NB4 (cell line): ENCODE measurements around the gene TSSC4.

Experiments used
- DNase-seq: peaks from one replicate; pipeline ENCODE4 v3.0.0; 2010; ENCODE audit warnings: low read depth
- H3K4me3 ChIP-seq: one replicate; pipeline ENCODE4 v1.5.1; 2011; ENCODE audit warnings: mild to moderate bottlenecking, low read depth, low read length, moderate library complexity
- MYC ChIP-seq: IDR thresholded peaks from 2 replicates; pipeline ENCODE4 v1.6.1; 2011; ENCODE audit warnings: low read depth, low read length
- POLR2A ChIP-seq: IDR thresholded peaks from 2 replicates; pipeline ENCODE4 v1.6.1; 2011; ENCODE audit warnings: mild to moderate bottlenecking; ENCODE audit not compliant: insufficient read length; ENCODE audit errors: extremely low read depth
- TF ChIP-seq, protein P1 (sequence below): IDR thresholded peaks from 2 replicates; pipeline ENCODE4 v1.6.1; 2011; ENCODE audit warnings: low read depth, low read length
- TF ChIP-seq, protein P2 (sequence below): IDR thresholded peaks from one replicate; pipeline ENCODE4 v1.5.1; 2012; ENCODE audit warnings: low read depth, low read length

Gene TSSC4

DNA sequence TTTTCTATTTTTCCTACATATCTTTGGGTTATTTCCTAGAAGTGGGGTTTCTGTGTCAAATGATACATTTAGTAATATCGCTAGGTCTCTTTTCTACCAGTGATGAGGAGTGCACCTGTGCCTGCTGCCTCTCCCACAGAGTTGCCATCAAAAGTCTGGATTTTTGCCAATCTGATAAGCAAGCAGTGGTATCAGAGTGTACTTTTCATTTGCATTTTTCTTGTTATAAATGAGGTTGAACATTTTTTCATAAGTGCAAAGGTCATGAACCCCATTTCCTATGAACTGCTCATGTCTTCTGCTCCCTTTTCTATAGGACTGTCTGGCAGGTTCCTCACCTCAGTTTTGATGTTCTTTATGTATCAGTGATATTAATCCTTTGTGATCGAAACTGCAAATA, 42.0 kb downstream of the TSSC4 start:
- no peak for DNase-seq
- H3K4me3 ChIP-seq: no peak overlapping the region
- TF ChIP-seq MYC (no peak), POLR2A (no peak)
- TF ChIP-seq, protein P1, sequence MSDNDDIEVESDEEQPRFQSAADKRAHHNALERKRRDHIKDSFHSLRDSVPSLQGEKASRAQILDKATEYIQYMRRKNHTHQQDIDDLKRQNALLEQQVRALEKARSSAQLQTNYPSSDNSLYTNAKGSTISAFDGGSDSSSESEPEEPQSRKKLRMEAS: no peak
- TF ChIP-seq, protein P2, sequence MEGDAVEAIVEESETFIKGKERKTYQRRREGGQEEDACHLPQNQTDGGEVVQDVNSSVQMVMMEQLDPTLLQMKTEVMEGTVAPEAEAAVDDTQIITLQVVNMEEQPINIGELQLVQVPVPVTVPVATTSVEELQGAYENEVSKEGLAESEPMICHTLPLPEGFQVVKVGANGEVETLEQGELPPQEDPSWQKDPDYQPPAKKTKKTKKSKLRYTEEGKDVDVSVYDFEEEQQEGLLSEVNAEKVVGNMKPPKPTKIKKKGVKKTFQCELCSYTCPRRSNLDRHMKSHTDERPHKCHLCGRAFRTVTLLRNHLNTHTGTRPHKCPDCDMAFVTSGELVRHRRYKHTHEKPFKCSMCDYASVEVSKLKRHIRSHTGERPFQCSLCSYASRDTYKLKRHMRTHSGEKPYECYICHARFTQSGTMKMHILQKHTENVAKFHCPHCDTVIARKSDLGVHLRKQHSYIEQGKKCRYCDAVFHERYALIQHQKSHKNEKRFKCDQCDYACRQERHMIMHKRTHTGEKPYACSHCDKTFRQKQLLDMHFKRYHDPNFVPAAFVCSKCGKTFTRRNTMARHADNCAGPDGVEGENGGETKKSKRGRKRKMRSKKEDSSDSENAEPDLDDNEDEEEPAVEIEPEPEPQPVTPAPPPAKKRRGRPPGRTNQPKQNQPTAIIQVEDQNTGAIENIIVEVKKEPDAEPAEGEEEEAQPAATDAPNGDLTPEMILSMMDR: no peak

DNA sequence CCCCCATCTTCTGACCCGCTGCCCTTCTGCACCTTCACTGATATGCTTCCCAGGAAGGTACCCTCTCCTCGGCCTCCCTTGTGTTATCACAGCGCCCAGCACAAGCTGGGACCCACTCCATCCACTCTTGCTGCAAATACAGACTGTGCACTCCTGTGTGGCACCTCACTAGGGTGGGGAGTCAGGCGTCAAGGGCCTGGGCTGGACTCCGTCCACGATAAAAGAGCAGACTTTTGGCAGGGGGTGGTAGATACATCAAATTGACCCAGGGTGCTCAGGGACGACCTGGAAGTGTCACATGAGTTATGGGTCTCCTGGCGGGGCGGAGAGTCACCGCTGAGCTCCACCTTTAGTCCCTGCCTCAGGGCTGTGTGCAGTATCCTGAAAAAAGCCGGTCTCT, 42.9 kb downstream of the TSSC4 start:
- TF ChIP-seq MYC (no peak), POLR2A (no peak)
- TF ChIP-seq, protein P2: no peak
- DNase-seq: no peak
- no peak overlapping the region for H3K4me3 ChIP-seq

DNA sequence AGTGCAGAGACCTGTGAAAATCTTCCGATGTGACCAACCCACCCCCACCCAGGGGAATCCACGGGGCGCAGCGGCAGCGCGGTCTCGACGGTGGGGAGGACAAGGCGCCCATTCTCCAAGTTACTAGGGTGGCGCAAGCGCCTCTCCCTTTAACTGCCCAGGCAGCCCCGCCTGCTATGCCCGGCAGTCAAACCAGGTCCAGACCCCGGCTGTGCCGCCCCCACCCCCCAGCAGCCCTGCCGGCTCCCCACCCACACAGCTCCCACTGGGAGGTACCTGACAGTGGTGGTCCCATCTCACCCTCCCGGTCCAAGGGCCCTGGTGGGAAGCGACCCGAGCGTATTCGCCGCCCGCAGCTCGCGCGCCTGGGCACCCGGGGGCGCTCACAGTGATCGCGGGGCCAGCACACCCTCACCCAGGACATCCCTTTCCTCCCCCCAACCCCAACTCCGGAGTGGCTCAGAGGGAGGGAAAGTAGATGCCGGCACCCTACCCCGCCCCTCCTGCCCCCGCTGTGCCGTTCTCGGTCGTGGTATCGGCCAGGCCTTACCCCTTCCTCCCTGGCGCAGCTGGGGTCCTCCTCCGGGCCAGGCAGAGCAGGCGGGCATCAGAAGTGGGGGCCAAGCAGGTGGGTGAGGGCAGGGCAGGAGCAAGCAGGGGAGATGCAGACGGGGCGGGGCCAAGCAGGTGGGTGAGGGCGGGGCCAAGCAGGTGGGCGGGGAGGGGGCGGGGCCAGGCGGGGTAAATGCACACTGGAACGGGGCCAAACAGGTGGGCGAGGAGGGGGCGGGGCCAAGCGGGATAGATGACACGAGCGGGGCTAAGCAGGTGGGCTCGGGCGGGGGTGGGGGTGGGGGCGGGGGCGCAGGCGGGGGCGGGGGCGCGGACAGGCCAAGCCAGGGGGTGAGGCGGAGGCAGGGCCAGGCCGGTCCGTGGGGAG, 43.6 kb downstream of the TSSC4 start, which contains the start of gene TRPM5:
Gene TRPM5 (minus strand): TSS at position 634 of the 940 bp plus-strand sequence. CDS start 21,478 bp downstream, outside the sequence.
- TF ChIP-seq, protein P1: no peak
- TF ChIP-seq MYC (no peak), POLR2A (no peak)
- TF ChIP-seq, protein P2: no peak
- H3K4me3 ChIP-seq: no peak within 1 kb of the TSS
- DNase-seq: no peak

DNA sequence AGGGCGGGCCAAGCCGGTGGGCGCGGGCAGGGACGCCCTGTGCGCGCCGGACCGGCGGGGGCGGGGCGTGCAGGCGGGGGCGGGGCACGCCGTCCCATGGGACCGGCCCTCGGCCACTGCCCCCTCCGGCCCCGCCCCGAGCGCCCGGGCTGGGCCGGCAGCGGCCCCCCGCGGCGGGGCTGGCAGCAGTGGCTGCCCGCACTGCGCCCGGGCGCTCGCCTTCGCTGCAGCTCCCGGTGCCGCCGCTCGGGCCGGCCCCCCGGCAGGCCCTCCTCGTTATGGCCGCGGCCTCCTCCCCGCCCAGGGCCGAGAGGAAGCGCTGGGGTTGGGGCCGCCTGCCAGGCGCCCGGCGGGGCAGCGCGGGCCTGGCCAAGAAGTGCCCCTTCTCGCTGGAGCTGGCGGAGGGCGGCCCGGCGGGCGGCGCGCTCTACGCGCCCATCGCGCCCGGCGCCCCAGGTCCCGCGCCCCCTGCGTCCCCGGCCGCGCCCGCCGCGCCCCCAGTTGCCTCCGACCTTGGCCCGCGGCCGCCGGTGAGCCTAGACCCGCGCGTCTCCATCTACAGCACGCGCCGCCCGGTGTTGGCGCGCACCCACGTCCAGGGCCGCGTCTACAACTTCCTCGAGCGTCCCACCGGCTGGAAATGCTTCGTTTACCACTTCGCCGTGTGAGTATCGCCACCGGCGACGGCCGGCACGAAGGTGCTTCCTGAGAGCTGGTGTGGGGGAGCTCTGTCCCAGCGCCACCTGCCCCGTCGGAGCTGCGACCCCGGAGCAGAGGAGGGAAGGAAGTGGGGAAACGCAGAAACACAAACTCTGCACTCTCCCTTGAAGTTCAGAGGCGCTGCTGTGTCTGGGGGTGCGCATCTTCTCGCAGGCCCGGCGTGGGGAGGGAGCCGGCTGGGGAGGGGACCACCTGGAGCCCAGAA, 44.5 kb downstream of the TSSC4 start, which contains the start of gene KCNQ1:
Gene KCNQ1 (plus strand): TSS at position 188 of the 925 bp plus-strand sequence. CDS start 91 bp downstream, at position 279.
- DNase-seq: no peak
- H3K4me3 ChIP-seq: no peak within 1 kb of the TSS
- TF ChIP-seq POLR2A: no peak
- TF ChIP-seq MYC: no peak
- TF ChIP-seq, protein P2: no peak
- TF ChIP-seq, protein P1: no peak

DNA sequence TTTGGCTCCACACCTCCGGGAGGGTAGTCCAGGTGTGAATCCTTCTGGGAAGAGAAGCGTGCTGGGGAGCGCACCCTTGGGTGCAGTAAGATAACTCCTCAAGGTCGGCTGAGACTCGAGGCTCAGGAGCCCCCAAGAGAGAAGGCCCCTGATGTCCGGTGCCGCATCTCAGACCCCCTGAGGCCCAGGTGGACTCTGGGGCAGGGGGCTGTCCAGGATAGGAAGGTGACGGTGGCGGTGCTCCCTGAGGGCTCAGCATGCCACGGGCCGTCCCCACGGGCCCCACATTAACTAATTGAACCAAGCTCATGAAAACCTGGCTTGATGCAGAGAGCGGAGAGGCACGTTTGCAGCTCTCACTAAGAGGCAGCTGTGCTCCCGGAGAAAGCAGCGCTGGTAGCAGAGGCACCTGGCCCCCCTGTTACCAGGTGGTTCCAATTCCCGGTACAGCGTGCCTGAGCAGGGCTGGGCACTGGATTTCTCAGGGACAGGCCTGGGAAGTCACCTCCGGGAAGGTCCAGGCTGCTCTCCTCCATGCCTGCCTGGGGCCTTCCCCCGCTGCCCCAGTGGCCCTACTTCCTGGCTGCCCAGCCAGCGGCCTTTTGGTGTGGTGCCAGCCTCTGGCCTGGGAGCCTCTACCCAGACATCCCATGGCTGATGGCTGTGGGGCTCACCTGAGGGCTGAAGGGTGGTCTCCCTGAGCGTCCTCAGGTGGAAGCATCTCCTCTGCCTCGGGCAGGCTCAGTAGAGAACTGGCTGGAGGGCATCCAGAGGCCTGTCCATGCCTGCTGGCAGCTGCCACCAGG, 45.4 kb downstream of the TSSC4 start:
- H3K4me3 ChIP-seq: no peak overlapping the region
- DNase-seq: no peak

More for the DNA sequence above, 45.4 kb downstream of the TSSC4 start:
- TF ChIP-seq MYC (no peak), POLR2A (no peak)
- TF ChIP-seq, protein P1: no peak
- TF ChIP-seq, protein P2: no peak
